ENCODE measurements around the gene PPM1D. TPM values are rescaled to one million over a fixed set of nuclear protein-coding genes. Genes with fewer than 3 reads are reported as not detected.

Gene PPM1D
- total and polyA plus RNA-seq, 2 of the 13 experiments (the other 11 are each of a cell fraction or from before 2014, with no cell fraction given): 8.0 to 26.2 TPM

- TF ChIP-seq THAP11 (CRISPR knock-in tag; IDR thresholded peaks at IDR 0.05) (peak; percentile 36; the same call in 1 of the 2 replicates), ELK4 (CRISPR knock-in tag; IDR thresholded peaks at IDR 0.05; ENCODE audit: borderline replicate concordance) (no peak), TOE1 (CRISPR knock-in tag; IDR thresholded peaks at IDR 0.05) (peak; percentile 18), ZNF572 (CRISPR knock-in tag; IDR thresholded peaks at IDR 0.05) (no peak), CSRNP2 (CRISPR knock-in tag; conservative IDR thresholded peaks at IDR 0.05; ENCODE audit: low read depth) (no peak), RBAK (CRISPR knock-in tag; IDR thresholded peaks at IDR 0.05) (no peak), MEIS1 (CRISPR knock-in tag; IDR thresholded peaks at IDR 0.05; ENCODE audit: borderline replicate concordance) (no peak), ZNF607 (CRISPR knock-in tag; IDR thresholded peaks at IDR 0.05; ENCODE audit: borderline replicate concordance) (no peak), ZIK1 (CRISPR knock-in tag; IDR thresholded peaks at IDR 0.05; ENCODE audit: borderline replicate concordance, low read depth) (no peak), ZNF549 (CRISPR knock-in tag; IDR thresholded peaks at IDR 0.05) (no peak), ZNF589 (CRISPR knock-in tag; conservative IDR thresholded peaks at IDR 0.05) (no peak), POLR2AphosphoS5 (IDR thresholded peaks at IDR 0.05; ENCODE audit: low read depth, low read length) (peak; percentile 45), MEIS2 (CRISPR knock-in tag; IDR thresholded peaks at IDR 0.05) (no peak), HDAC1 (CRISPR knock-in tag; IDR thresholded peaks at IDR 0.05) (peak; percentile 33; the same call in 1 of the 2 replicates), ZNF556 (CRISPR knock-in tag; IDR thresholded peaks at IDR 0.05; ENCODE audit: borderline replicate concordance) (no peak), ZNF891 (CRISPR knock-in tag; IDR thresholded peaks at IDR 0.05) (no peak), IRF1 (CRISPR knock-in tag; IDR thresholded peaks at IDR 0.05; ENCODE audit: low read depth) (no peak), ZNF703 (CRISPR knock-in tag; IDR thresholded peaks at IDR 0.05; ENCODE audit: borderline replicate concordance) (no peak), ZNF432 (CRISPR knock-in tag; IDR thresholded peaks at IDR 0.05; ENCODE audit: borderline replicate concordance) (no peak), ZNF567 (CRISPR knock-in tag; IDR thresholded peaks at IDR 0.05; ENCODE audit: borderline replicate concordance) (no peak), ZNF205 (CRISPR knock-in tag; IDR thresholded peaks at IDR 0.05) (no peak), ZSCAN20 (CRISPR knock-in tag; IDR thresholded peaks at IDR 0.05; ENCODE audit: borderline replicate concordance) (0 out of 2 replicates have a peak, but pooled peaks have one; percentile 28)
- TF ChIP-seq, protein P1, sequence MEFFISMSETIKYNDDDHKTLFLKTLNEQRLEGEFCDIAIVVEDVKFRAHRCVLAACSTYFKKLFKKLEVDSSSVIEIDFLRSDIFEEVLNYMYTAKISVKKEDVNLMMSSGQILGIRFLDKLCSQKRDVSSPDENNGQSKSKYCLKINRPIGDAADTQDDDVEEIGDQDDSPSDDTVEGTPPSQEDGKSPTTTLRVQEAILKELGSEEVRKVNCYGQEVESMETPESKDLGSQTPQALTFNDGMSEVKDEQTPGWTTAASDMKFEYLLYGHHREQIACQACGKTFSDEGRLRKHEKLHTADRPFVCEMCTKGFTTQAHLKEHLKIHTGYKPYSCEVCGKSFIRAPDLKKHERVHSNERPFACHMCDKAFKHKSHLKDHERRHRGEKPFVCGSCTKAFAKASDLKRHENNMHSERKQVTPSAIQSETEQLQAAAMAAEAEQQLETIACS (CRISPR knock-in tag; IDR thresholded peaks at IDR 0.05): no peak
Observed at GRCh38 chr17:60601447-60602384, 1.7 kb downstream of the PPM1D start (continued).

Measured in HepG2 (cell line).